ENCODE measurements around the gene BHLHA15. TPM values are rescaled to one million over a fixed set of nuclear protein-coding genes. Genes with fewer than 3 reads are reported as not detected.
A peak's percentile ranks its signal among the peaks of the same experiment; 100 is the strongest.

Gene BHLHA15
- total RNA-seq, 1 experiment from 2014 or later, result 5.2 TPM

DNA sequence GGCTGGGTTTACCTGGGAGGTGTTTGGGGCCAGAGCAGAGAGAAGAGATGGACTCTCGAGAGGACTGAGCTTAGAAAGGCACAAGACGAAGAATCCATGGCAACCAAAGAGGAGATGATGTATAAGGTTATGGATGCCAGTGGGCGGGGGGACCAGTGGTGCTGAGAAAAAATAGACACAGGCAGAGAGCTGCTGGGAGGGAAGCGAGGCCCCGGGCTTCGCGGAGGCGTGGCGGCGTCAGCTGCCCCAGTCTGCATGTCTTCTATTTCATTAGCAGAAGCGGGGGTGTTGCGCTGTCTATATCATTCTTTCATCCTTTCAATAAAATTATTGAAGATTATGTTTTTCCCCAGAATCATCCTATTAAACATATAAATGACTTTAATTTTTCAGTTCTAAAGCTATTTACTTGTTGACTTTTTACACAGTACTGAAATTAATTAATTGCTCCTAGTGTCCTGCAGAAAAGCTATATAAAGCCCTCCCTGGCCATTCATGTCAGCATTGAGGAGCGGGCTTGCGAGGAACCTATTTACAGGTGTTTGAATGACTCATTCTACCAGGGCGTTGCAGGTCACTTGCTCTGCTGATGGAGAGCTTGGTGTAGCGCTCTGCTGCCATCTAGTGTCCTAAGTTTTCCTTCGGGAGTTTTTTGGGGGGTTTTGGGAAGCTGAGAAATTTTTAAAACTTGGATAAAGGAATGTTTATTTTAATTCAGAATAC lies 42.9 kb upstream of the BHLHA15 start:
- Histone ChIP-seq H3K9ac (ENCODE audit: low read length) (no peak overlapping the region), H3K4me2 (ENCODE audit: low read length) (no peak overlapping the region), H3K4me1 (ENCODE audit: control insufficient read depth in 1 of 2, insufficient read depth in 2 of 2, low read length in 2 of 2) (peaks cover 0 to 2% of the 10 kb centered on the region in 2 experiments; a peak in 1 of 4 replicates), H3K9me2 (ENCODE audit: insufficient read depth) (no peaks in the 10 kb centered on the region), H3K4me3 (replicated peaks in 1 of 2; ENCODE audit: low read depth in 1 of 2, low read length in 2 of 2) (no peak overlapping the region), H3K9me3 (ENCODE audit: control insufficient read depth in 1 of 2, insufficient read depth in 1 of 2, low read depth in 1 of 2, low read length in 2 of 2) (no peaks in the 10 kb centered on the region), H3K27me3 (ENCODE audit: insufficient read depth, low read length) (no peaks in the 10 kb centered on the region), H3K36me3 (ENCODE audit: control insufficient read depth in 1 of 2, insufficient read depth in 2 of 2, low read length in 2 of 2) (0 out of 4 replicates have a peak, but pooled peaks cover 0 to 5% of the 10 kb centered on the region in 2 experiments), H4K20me1 (ENCODE audit: insufficient read depth) (no peaks in the 10 kb centered on the region), H3K79me2 (ENCODE audit: insufficient read depth, low read length) (peaks cover 4% of the 10 kb centered on the region; the same call in 1 of the 2 replicates), H3K27ac (ENCODE audit: low read depth, low read length) (no peak overlapping the region), H2AFZ (ENCODE audit: low read depth, low read length, poor library complexity, severe bottlenecking) (no peak overlapping the region)
- CTCF ChIA-PET, result interaction anchor here (0.8 to 7.0 kb wide), 10 partner anchors 8 to 296 kb away, joined by 3 to 221 read pairs (median 3); partner anchors contain the start of gene ASNS
- BruUV-seq (replicated peaks), result no TSS peak
- no peak for TF ChIP-seq ZFX (IDR thresholded peaks at IDR 0.05)
- peak; percentile 71 for TF ChIP-seq JUND (IDR thresholded peaks at IDR 0.05)
- TF ChIP-seq REST (IDR thresholded peaks at IDR 0.05; ENCODE audit: low read depth), result no peak
- TF ChIP-seq EGR1 (IDR thresholded peaks at IDR 0.05; ENCODE audit: low read depth), result no peak
- TF ChIP-seq SRF (IDR thresholded peaks at IDR 0.05; ENCODE audit: low read depth), result no peak
- peak; percentile 89 for TF ChIP-seq RAD21 (IDR thresholded peaks at IDR 0.05; ENCODE audit: low read depth)
- peak; percentile 68 for TF ChIP-seq FOSL1 (IDR thresholded peaks at IDR 0.05; ENCODE audit: low read depth)
- no peak for TF ChIP-seq SP1 (IDR thresholded peaks at IDR 0.05; ENCODE audit: low read depth)
- TF ChIP-seq ATF3 (IDR thresholded peaks at IDR 0.05), result no peak
- no peak for TF ChIP-seq ZBTB33 (IDR thresholded peaks at IDR 0.05; ENCODE audit: extremely low read depth, insufficient replicate concordance, low read length)
- peak; percentile 80 to 85 (median 84) for TF ChIP-seq CTCF (IDR thresholded peaks at IDR 0.05 in 2 of 3, conservative IDR thresholded peaks at IDR 0.05 in 1 of 3; ENCODE audit: borderline replicate concordance in 1 of 3, insufficient read depth in 1 of 3, low read depth in 2 of 3, low read length in 2 of 3)
- TF ChIP-seq, protein P1, sequence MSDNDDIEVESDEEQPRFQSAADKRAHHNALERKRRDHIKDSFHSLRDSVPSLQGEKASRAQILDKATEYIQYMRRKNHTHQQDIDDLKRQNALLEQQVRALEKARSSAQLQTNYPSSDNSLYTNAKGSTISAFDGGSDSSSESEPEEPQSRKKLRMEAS (IDR thresholded peaks at IDR 0.05), result no peak
- ATAC-seq (peak; percentile 72), DNase-seq (ENCODE audit: low read depth, low spot score) (peak; percentile 67)
- RAD21 ChIA-PET (ENCODE audit: low non-redundant PET in 1 of 2, low total read pairs in 2 of 2, uncharacterized antibody in 2 of 2, unreplicated experiment in 2 of 2), result interaction anchor here (1.7 to 2.0 kb wide), 2 partner anchors 146 kb away, joined by 13 to 19 read pairs; no protein-coding TSS in a partner anchor
- intact Hi-C loops (cut with micrococcal nuclease), result loop anchor here (1.0 to 10.0 kb wide), 4 partner anchors 62 to 1064 kb away; partner anchors contain the start of genes ASNS and LMTK2
- POLR2A ChIA-PET, result interaction anchor here (0.9 to 1.3 kb wide), 5 partner anchors 144 to 296 kb away, joined by 3 to 7 read pairs (median 3); no protein-coding TSS in a partner anchor
